Smooth muscle cell (in vitro differentiated cells): Measurements from ENCODE around the gene LRP6. TPM values are rescaled to one million over a fixed set of nuclear protein-coding genes. Genes with fewer than 3 reads are reported as not detected.

Source experiments
- DNase-seq: peaks from one replicate; lab custom pipeline; 2025; ENCODE audit not compliant: unreplicated experiment; lab: John Stamatoyannopoulos, UW
- H2AFZ ChIP-seq: fragments of 200-600 bp; sonication (generic); 2 replicates; pipeline ENCODE4 v1.6.0; 2016; ENCODE audit warnings: antibody characterized with exemption, low read depth, mild to moderate bottlenecking
- H3F3A ChIP-seq: fragments of 200-600 bp; sonication (generic); 2 replicates; pipeline ENCODE4 v1.6.0; 2017; ENCODE audit warnings: antibody characterized with exemption, low read depth
- H3K27ac ChIP-seq: fragments of 200-600 bp; sonication (generic); 2 replicates; pipeline ENCODE4 v1.5.1; 2016; ENCODE audit warnings: low read depth, mild to moderate bottlenecking
- H3K27me3 ChIP-seq: fragments of 200-600 bp; sonication (generic); 2 replicates; pipeline ENCODE4 v1.6.1; 2016; ENCODE audit warnings: low read depth, mild to moderate bottlenecking
- H3K36me3 ChIP-seq: fragments of 200-600 bp; sonication (generic); 2 replicates; pipeline ENCODE4 v1.5.1; 2016; ENCODE audit warnings: low read depth
- H3K4me1 ChIP-seq: fragments of 200-600 bp; sonication (generic); 2 replicates; pipeline ENCODE4 v1.5.1; 2016; ENCODE audit warnings: low read depth
- H3K4me2 ChIP-seq: fragments of 200-600 bp; sonication (generic); 2 replicates; pipeline ENCODE4 v1.6.0; 2016; ENCODE audit warnings: mild to moderate bottlenecking
- H3K4me3 ChIP-seq: fragments of 200-600 bp; sonication (generic); 2 replicates; pipeline ENCODE4 v1.5.1; 2016; ENCODE audit warnings: mild to moderate bottlenecking
- H3K79me2 ChIP-seq: fragments of 200-600 bp; sonication (generic); 2 replicates; pipeline ENCODE4 v1.6.0; 2016; ENCODE audit warnings: low read depth, mild to moderate bottlenecking
- H3K9ac ChIP-seq: fragments of 200-600 bp; sonication (generic); 2 replicates; pipeline ENCODE4 v1.6.0; 2016; ENCODE audit warnings: low read depth
- H3K9me3 ChIP-seq: fragments of 200-600 bp; sonication (generic); replicated peaks from 2 replicates; pipeline ENCODE4 v1.5.1; 2016; ENCODE audit warnings: low read depth
- H4K20me1 ChIP-seq: fragments of 200-600 bp; sonication (generic); 2 replicates; pipeline ENCODE4 v1.6.0; 2016; ENCODE audit warnings: low read depth
- WGBS: methylation state at CpG from one replicate; pipeline ENCODE4 v1.1.7; 2016; ENCODE audit warnings: low lambda C conversion rate; 5-methylcytosine and 5-hydroxymethylcytosine counted together
- polyA plus RNA-seq: library from polyadenylated mRNA; unstranded; fragments of >200 nt; fragmentation: Nextera tagmentation; extraction: Ambion mirVana; gene quantifications from 2 replicates; pipeline ENCODE4 v1.2.1, GENCODE V29; 2016
- total RNA-seq: library from RNA; depleted of rRNA; stranded (reverse); fragments of >200 nt; gene quantifications from 2 replicates; pipeline ENCODE4 v1.2.3, GENCODE V29; 2014
- TF ChIP-seq, protein P1 (sequence below): fragments of 200-600 bp; sonication (generic); IDR thresholded peaks from 2 replicates; pipeline ENCODE4 v1.5.1; 2017; ENCODE audit warnings: borderline replicate concordance, mild to moderate bottlenecking, antibody characterized with exemption; ENCODE audit not compliant: insufficient read depth, poor library complexity, severe bottlenecking

Gene LRP6
- total and polyA plus RNA-seq, 2 experiments from 2014 or later, result 10.6 to 21.1 TPM

GRCh38 chr12:12166751-12167150 lies 100.1 kb downstream of the LRP6 start:
- H3K4me2 ChIP-seq, result no peak overlapping the region
- no peaks in the 10 kb centered on the region for H3K27me3 ChIP-seq
- no peaks in the 10 kb centered on the region for H3K4me1 ChIP-seq
- TF ChIP-seq, protein P1, sequence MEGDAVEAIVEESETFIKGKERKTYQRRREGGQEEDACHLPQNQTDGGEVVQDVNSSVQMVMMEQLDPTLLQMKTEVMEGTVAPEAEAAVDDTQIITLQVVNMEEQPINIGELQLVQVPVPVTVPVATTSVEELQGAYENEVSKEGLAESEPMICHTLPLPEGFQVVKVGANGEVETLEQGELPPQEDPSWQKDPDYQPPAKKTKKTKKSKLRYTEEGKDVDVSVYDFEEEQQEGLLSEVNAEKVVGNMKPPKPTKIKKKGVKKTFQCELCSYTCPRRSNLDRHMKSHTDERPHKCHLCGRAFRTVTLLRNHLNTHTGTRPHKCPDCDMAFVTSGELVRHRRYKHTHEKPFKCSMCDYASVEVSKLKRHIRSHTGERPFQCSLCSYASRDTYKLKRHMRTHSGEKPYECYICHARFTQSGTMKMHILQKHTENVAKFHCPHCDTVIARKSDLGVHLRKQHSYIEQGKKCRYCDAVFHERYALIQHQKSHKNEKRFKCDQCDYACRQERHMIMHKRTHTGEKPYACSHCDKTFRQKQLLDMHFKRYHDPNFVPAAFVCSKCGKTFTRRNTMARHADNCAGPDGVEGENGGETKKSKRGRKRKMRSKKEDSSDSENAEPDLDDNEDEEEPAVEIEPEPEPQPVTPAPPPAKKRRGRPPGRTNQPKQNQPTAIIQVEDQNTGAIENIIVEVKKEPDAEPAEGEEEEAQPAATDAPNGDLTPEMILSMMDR, result no peak
- no peaks in the 10 kb centered on the region for H3F3A ChIP-seq
- H4K20me1 ChIP-seq, result peaks cover 17% of the 10 kb centered on the region
- no peak for DNase-seq
- no peak overlapping the region for H2AFZ ChIP-seq
- no peak overlapping the region for H3K4me3 ChIP-seq
- H3K9me3 ChIP-seq, result no peaks in the 10 kb centered on the region
- no peak overlapping the region for H3K27ac ChIP-seq
- H3K36me3 ChIP-seq, result no peaks in the 10 kb centered on the region
- no peaks in the 10 kb centered on the region for H3K79me2 ChIP-seq
- H3K9ac ChIP-seq, result no peak overlapping the region

DNA sequence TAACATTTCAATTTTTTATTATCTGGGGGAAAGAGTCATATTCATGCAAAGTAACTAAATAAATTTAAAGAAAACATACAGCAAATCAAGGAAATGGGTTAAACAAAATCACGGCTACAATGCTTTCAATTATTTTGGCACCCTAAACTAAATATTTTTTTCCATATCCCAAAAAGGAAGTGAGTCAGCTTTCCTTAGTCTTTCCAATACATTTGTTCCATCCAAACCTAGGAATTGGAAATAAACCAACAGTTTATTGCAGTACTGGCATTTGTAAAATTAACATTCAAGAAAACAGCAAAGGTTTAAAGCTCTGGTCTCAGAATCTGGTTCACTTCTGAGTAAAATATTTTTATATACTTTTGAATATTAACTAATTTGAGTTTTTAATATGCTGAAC lies 106.9 kb downstream of the LRP6 start:
- no peaks in the 10 kb centered on the region for H3F3A ChIP-seq
- H3K9me3 ChIP-seq, result no peaks in the 10 kb centered on the region
- no peaks in the 10 kb centered on the region for H3K27me3 ChIP-seq
- H3K36me3 ChIP-seq, result peaks cover 2% of the 10 kb centered on the region
- peaks cover 4% of the 10 kb centered on the region for H4K20me1 ChIP-seq
- no peak overlapping the region for H3K9ac ChIP-seq
- no peaks in the 10 kb centered on the region for H3K4me1 ChIP-seq
- no peak overlapping the region for H3K27ac ChIP-seq
- DNase-seq, result no peak
- H3K79me2 ChIP-seq, result no peaks in the 10 kb centered on the region
- TF ChIP-seq, protein P1, result no peak
- H3K4me3 ChIP-seq, result no peak overlapping the region
- no peak overlapping the region for H2AFZ ChIP-seq
- WGBS, result 83% methylated on average over 1 of the region's 1 CpG
- H3K4me2 ChIP-seq, result no peak overlapping the region

DNA sequence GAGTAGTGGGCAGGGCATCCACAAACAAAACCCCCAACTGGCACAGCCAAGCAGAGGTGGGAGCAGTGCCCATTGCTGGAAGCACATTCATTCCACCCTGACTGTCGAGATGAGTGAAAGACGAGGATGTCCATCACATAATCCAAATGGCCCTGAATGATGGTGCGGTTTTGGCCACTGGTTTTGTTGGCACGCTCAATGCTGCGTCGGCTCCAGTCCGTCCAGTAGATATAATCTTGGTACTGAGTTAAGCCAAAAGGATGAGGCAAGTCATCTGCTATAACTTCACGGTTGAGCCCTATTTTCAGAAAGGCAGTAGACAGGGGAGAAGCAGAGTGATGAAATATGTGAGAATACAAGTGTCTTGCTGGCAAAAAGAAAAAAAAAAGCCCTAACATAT lies 108.0 kb downstream of the LRP6 start:
- no peak for DNase-seq

DNA sequence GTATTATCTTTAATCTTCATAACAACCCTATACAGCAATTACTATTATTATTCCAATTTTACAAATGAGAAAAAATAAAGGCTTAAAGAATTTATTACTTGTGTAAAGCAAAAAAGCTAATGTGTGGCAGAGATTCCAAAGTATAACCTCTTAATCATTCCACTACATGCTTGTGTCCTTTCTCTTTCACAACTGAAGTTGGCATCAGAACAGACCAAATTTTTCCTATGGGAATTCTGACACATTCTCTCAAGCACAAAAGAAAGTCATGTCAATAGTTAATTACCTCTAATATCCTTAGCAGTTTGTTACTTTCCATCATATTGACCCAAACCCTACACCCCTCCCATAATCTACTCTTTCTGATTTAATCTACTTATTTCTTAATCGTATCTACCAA lies 109.4 kb downstream of the LRP6 start:
- H3K79me2 ChIP-seq, result no peaks in the 10 kb centered on the region
- H3K27ac ChIP-seq, result no peak overlapping the region
- no peaks in the 10 kb centered on the region for H3K27me3 ChIP-seq
- H3F3A ChIP-seq, result no peaks in the 10 kb centered on the region
- no peak for DNase-seq
- no peak overlapping the region for H3K4me3 ChIP-seq
- peaks cover 17% of the 10 kb centered on the region for H4K20me1 ChIP-seq
- no peaks in the 10 kb centered on the region for H3K9me3 ChIP-seq
- peaks cover 2% of the 10 kb centered on the region for H3K36me3 ChIP-seq
- WGBS, result 100% methylated on average over 1 of the region's 1 CpG
- H2AFZ ChIP-seq, result no peak overlapping the region
- TF ChIP-seq, protein P1, result no peak
- no peak overlapping the region for H3K4me2 ChIP-seq
- no peaks in the 10 kb centered on the region for H3K4me1 ChIP-seq
- no peak overlapping the region for H3K9ac ChIP-seq

More for the DNA sequence above, 108.0 kb downstream of the LRP6 start:
- H3K4me2 ChIP-seq, result no peak overlapping the region
- H3K4me3 ChIP-seq, result no peak overlapping the region
- no peaks in the 10 kb centered on the region for H3K27me3 ChIP-seq
- peaks cover 10% of the 10 kb centered on the region for H4K20me1 ChIP-seq
- H3K4me1 ChIP-seq, result no peaks in the 10 kb centered on the region
- no peak overlapping the region for H3K27ac ChIP-seq
- H3K9me3 ChIP-seq, result no peaks in the 10 kb centered on the region
- no peaks in the 10 kb centered on the region for H3F3A ChIP-seq
- TF ChIP-seq, protein P1, result no peak
- H3K9ac ChIP-seq, result no peak overlapping the region
- WGBS, result 100% methylated on average over 8 of the region's 8 CpGs
- H3K36me3 ChIP-seq, result peaks cover 2% of the 10 kb centered on the region
- H3K79me2 ChIP-seq, result no peaks in the 10 kb centered on the region
- H2AFZ ChIP-seq, result no peak overlapping the region
